HG03439 (cell line): ENCODE data around the gene TRPV6.

Source experiments
- ATAC-seq: cut with Tn5 transposase; IDR thresholded peaks from one replicate; pipeline ENCODE4 v1.9.1; 2021; ENCODE audit warnings: mild to moderate bottlenecking, moderate library complexity; ENCODE audit not compliant: unreplicated experiment

Gene TRPV6

DNA sequence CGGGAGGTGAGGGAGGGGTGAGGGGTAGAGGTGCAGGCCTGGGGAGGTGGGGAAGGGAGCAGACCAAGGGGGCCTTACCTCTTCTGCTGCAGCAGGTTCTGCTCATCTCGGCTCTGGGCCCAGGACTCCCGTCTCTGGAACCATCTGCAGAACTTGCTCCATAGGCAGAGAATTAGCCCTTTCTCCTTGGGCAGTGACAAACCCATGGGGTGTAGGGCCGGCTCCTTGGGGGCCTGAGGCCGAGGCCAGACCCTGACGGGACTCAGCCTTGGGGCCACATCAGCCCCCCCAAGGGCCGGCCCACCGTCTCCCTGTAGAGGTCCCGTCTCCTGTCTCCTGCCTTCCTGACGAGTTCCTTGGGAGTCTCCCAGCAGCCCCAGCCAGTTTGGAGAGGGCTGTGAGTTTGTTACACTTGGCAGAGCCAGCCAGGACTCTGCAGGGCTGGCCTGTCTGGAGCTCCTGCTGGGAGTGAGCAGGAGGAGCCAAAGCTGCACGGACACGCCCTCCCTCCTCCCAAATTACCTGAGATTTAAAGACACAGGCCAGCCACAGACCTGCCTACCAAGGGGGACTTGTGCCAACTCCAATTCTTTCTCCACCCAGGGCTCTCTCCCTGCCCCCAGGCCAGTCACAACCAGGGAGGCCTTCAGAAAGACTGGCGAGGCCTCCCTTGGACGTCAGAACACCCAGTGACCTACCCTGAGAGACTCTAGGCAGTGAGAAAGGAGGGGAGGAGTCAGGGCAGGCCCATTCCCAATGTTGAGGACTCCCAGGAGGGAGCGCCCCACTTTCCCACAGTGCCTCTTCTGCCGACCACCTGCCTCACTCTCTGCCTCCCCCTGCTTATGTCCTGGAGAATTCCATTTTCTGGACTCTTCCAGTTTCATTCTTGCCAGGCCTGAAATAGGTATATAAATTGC, at the start of gene TRPV6:
Gene TRPV6 (minus strand): TSS at position 435 of the 920 bp plus-strand sequence.
- ATAC-seq: no peak

GRCh38 chr7:142934056-142934455, 48.5 kb upstream of the TRPV6 start:
- ATAC-seq: no peak

DNA sequence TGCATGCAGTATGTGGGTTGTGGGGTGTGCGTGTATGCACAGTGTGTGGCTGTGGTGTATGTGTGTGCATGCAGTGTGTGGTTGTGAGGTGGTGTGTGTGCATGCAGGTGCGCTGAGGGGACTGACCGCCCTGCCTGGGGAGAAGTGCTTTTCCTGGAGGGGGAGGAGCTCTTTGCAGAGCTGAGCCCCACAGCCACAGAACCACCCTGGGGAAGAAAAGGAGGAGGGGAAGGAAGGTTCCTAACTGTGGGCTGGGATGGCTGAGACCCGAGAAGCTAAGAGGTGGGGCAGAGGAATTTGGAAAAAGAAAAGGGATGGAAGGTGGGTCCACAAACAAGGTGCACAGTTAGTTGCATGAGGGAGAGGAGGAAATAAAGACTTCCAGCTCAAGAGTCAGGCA, 48.1 kb upstream of the TRPV6 start, which contains the start of gene TRPV5:
Gene TRPV5 (minus strand): TSS at position 123 of the 400 bp plus-strand sequence. CDS start 287 bp downstream, outside the sequence.
- ATAC-seq: no peak

DNA sequence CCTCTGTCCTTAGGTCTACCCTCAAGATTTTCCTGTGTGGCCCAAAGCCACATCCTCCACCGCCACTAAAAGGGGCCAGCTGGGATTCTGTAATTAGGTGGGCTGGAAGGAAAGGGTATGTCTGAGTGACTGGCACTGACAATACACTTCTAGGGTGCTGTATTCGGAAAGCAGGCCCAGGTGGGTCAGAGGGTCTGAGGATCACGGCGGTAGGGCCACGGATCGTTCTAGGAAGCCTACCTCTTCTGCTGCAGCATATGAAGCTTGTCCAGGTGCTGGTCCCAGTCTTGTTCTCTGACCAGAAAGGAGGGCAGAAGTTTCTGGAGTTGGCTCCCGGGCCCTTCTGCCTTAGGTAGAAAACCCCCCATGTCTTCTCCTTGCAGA, 47.5 kb upstream of the TRPV6 start:
- no peak for ATAC-seq

GRCh38 chr7:142932386-142933091, 47.0 kb upstream of the TRPV6 start:
- no peak for ATAC-seq

GRCh38 chr7:142930126-142930730, 44.7 kb upstream of the TRPV6 start:
- ATAC-seq: no peak

GRCh38 chr7:142927949-142928348, 42.4 kb upstream of the TRPV6 start:
- no peak for ATAC-seq

- no peak for ATAC-seq
These were observed 41.7 kb upstream of the TRPV6 start for GRCh38 chr7:142927085-142927745.

- no peak for ATAC-seq
These were observed 39.9 kb upstream of the TRPV6 start for GRCh38 chr7:142925413-142925812.

GRCh38 chr7:142923391-142923790, 37.8 kb upstream of the TRPV6 start:
- no peak for ATAC-seq

DNA sequence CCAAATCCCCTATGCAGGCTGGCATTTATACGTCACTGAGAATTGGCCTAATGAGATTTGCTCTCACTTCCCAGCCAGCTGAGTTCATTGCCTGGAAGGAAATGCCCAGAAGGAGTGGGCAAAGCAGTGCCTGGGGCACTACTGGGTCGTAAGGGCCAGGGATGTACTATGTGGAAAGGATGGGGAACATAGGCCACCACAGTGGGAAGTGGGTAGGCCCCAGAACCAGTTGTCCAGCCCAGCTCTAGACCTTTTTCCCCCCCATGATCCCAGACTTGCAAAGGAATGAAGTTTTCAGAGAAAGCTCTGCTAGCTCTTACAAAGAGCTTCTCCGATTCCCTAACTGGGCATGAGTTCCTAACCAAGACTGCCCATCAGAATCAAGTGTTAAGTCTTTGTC, 34.1 kb upstream of the TRPV6 start:
- ATAC-seq: no peak

DNA sequence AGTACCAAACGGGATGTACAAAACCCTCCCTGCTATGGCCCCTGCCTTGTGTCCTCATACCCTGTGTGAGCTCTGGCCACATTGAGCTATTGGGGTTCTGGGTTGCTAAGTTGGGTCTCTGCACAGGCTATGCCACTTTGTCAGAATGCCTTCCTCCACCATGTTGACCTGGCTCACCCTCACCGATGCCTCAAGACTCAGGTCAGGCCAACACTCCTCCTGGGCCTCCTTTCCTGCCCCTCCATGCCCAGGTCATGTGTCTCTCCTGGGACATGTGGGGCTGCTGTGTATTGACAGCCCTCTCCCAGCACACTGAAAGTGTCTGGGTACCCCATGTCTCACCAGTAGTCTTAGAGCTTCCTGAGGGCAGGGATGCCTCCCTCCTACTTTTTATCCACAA, 33.4 kb upstream of the TRPV6 start:
- no peak for ATAC-seq

DNA sequence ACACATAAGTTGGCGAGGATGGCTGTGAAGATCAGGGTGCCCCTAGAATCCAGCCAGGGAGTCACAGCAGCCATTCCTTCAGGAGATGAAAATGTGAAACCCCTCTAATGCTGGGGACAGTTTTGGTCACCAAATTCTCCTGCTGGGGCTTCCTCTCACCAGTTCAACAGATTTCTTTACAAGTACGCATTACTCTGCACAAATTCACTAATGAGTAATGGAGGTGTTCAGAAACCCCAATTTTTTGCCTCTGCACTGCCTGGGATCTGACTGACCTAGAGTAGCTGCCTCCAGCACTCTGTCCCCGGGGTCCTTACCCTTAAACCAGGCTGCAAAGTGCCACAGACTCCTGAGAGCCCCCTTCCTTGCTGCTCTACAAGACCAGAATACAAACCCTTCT, 31.9 kb upstream of the TRPV6 start:
- no peak for ATAC-seq

GRCh38 chr7:142916508-142916907, 31.0 kb upstream of the TRPV6 start:
- no peak for ATAC-seq

GRCh38 chr7:142915315-142915714, 29.8 kb upstream of the TRPV6 start:
- no peak for ATAC-seq

DNA sequence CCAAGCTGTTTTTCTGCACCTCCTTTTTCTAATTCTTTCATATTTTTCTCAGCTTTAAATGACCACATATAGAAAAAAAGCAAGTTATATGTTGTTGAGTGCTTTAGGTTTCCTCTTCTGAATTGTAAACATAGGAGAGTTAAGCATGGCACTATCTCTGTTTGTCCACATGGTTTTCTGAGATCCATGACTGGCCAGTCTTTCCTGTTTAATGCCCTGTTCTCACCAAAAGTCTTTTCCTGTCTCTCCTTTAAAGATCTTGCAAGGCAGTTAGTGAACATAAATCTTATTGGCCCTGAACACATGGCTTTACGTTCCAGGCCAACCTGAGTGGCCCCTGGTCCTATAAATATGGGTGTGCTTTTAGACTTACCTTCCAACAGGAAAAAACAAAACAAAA, 28.6 kb upstream of the TRPV6 start:
- no peak for ATAC-seq

GRCh38 chr7:142913566-142913965, 28.0 kb upstream of the TRPV6 start:
- no peak for ATAC-seq

- ATAC-seq: no peak
These were observed 27.5 kb upstream of the TRPV6 start for GRCh38 chr7:142913051-142913450.

DNA sequence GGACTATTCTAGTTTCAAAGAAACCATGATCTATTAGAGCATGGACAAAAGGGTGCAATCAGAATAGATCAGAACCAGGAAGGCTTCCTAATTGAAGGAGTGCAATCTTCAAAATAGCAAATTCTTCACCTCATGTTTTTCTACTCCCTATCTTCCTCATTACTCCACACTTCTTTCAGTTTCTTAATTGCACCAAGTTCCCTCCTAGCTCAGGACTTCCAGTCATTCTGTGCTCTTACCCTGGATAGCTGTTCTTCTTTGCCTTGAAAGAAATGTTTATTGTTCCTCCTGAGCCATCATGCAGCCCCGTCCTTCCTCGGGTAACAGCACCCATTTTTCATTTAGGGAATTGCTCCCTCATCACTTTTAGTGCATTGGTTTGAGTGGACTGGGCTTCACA, 24.9 kb upstream of the TRPV6 start:
- ATAC-seq: no peak

- no peak for ATAC-seq
These were observed 24.5 kb upstream of the TRPV6 start for GRCh38 chr7:142910031-142910433.
